ENCODE data around the gene NPM1. TPM values are rescaled to one million over a fixed set of nuclear protein-coding genes. Genes with fewer than 3 reads are reported as not detected.

Gene NPM1
- total RNA-seq, 1 experiment from 2014 or later = 3,122 TPM

DNA sequence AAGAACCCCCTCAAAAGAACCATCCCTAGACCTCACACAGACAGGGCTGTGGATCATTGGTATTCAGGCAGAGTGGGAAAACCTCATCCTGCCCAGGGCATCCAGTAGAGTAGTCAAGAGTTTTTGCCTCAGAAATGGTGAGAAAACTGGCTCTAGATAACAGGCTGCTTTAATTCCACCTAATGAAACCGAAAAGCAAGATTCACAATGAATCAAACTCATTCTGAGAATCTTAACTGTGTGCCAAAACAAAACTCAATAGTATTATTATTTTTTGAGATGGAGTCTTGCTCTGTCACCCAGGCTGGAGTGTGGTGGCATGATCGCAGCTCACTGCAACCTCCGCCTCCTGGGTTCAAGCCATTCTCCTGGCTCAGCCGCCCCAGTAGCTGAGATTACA is 17.8 kb upstream of the NPM1 start:
- no peak overlapping the region for H3K4me3 Mint-ChIP-seq
- Histone ChIP-seq H2BK15ac (ENCODE audit: low read depth, low read length) (no peak overlapping the region), H3K56ac (ENCODE audit: insufficient read length, low read depth, low read length) (no peak overlapping the region), H2BK20ac (ENCODE audit: low read depth, low read length, poor library complexity, severe bottlenecking) (no peak overlapping the region), H3K27me3 (ENCODE audit: insufficient read depth, low read length) (no peaks in the 10 kb centered on the region), H3K4me1 (ENCODE audit: insufficient read depth, low read length) (no peaks in the 10 kb centered on the region), H3K9me3 (ENCODE audit: control insufficient read depth, low read depth, low read length) (no peaks in the 10 kb centered on the region), H4K8ac (replicated peaks; ENCODE audit: insufficient read length, low read depth, low read length) (no peak overlapping the region), H2AFZ (ENCODE audit: low read length) (no peak overlapping the region), H3K79me2 (ENCODE audit: insufficient read depth, low read length) (no peaks in the 10 kb centered on the region), H3K27ac (ENCODE audit: insufficient read length, low read depth, low read length) (no peak overlapping the region), H2BK12ac (ENCODE audit: insufficient read length, low read depth, low read length) (no peak overlapping the region), H3K18ac (ENCODE audit: insufficient read length, low read depth, low read length) (no peak overlapping the region), H3T11ph (ENCODE audit: low read length) (no peak overlapping the region), H3K23me2 (ENCODE audit: insufficient read length, low read depth, low read length, poor library complexity, severe bottlenecking) (no peaks in the 10 kb centered on the region), H3K4me2 (ENCODE audit: insufficient read depth, insufficient read length, low read length) (no peak overlapping the region), H4K91ac (ENCODE audit: insufficient read length, low read depth, low read length) (no peak overlapping the region), H3K23ac (ENCODE audit: insufficient read length, low read depth, low read length) (no peak overlapping the region), H2AK5ac (ENCODE audit: insufficient read length, low read length) (no peak overlapping the region), H3K79me1 (ENCODE audit: insufficient read depth, low read depth, low read length, poor library complexity, severe bottlenecking) (no peaks in the 10 kb centered on the region), H3K9ac (ENCODE audit: extremely low read depth, insufficient read length, low read length) (no peak overlapping the region), H2BK120ac (ENCODE audit: low read depth, low read length, poor library complexity, severe bottlenecking) (no peak overlapping the region), H3K4ac (ENCODE audit: low read depth, low read length) (no peak overlapping the region), H2BK5ac (ENCODE audit: insufficient read length, low read length) (no peak overlapping the region), H4K5ac (ENCODE audit: insufficient read length, low read depth, low read length) (no peak overlapping the region), H3K14ac (ENCODE audit: insufficient read depth, low read length) (no peak overlapping the region), H4K20me1 (ENCODE audit: control insufficient read depth, insufficient read depth, insufficient read length) (no peaks in the 10 kb centered on the region)
- H3K36me3 Mint-ChIP-seq (ENCODE audit: insufficient read depth in 1 of 3, low read depth in 3 of 3) = no peaks in the 10 kb centered on the region
- TF ChIP-seq, protein P1, sequence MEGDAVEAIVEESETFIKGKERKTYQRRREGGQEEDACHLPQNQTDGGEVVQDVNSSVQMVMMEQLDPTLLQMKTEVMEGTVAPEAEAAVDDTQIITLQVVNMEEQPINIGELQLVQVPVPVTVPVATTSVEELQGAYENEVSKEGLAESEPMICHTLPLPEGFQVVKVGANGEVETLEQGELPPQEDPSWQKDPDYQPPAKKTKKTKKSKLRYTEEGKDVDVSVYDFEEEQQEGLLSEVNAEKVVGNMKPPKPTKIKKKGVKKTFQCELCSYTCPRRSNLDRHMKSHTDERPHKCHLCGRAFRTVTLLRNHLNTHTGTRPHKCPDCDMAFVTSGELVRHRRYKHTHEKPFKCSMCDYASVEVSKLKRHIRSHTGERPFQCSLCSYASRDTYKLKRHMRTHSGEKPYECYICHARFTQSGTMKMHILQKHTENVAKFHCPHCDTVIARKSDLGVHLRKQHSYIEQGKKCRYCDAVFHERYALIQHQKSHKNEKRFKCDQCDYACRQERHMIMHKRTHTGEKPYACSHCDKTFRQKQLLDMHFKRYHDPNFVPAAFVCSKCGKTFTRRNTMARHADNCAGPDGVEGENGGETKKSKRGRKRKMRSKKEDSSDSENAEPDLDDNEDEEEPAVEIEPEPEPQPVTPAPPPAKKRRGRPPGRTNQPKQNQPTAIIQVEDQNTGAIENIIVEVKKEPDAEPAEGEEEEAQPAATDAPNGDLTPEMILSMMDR (conservative IDR thresholded peaks at IDR 0.05) = no peak
- peaks cover 5% of the 10 kb centered on the region for H3K27me3 Mint-ChIP-seq (ENCODE audit: low read depth)
- H3K27ac Mint-ChIP-seq = no peak overlapping the region
- no peaks in the 10 kb centered on the region for H3K9me3 Mint-ChIP-seq
- WGBS (ENCODE audit: extremely low coverage, insufficient read length, low lambda C conversion rate) = no CpG with 5 or more reads among the region's 4 CpGs
- no peaks in the 10 kb centered on the region for H3K4me1 Mint-ChIP-seq
- no peak for DNase-seq
